GM12801 (cell line): Measurements from ENCODE around the gene WNT7B.

Source experiments
- TF ChIP-seq, protein P1 (sequence below): IDR thresholded peaks from one replicate; pipeline ENCODE4 v1.5.1; 2011; ENCODE audit warnings: control low read depth; ENCODE audit not compliant: insufficient read length; ENCODE audit errors: extremely low read depth

Gene WNT7B

DNA sequence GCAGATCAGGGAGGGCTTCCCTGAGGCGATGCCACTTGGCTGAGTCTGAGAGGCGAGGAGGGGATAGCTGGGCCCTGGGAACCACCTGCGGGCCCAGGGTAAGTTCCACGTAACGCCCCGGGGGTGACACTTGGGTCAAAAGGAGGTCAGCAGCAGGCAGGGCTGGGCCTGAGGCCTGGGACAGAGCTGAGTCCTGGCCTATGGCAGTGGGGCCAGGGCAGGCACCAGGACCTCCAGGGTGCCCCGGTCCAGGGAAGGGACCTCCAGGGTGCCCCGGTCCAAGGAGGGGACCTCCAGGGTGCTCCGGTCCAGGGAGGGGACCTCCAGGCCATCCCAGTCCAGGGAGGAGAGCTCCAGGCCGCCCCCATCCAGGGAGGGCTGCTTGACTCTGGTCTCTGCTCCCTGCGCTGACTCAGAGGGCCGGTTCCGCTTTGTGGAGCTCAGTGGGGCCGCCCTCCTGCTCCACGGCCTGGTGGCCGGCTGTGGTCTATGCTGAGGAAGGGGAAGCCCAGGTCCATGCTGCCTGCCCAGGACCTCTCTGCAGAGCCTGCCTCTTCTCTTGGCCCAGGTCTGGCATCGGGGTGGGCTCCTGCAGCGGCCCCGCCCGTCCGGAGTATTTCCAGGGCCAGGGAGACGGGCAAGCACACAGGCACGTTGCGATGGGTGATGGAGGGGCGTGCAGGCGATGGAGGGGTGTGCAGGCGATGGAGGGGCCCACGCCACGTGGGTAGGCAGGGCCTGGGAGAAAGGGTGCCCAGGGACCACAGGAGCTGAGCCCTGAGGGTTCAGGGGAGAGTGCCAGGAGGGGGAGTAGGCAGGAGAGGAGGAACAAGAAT is 19.5 kb upstream of the WNT7B start:
- TF ChIP-seq, protein P1, sequence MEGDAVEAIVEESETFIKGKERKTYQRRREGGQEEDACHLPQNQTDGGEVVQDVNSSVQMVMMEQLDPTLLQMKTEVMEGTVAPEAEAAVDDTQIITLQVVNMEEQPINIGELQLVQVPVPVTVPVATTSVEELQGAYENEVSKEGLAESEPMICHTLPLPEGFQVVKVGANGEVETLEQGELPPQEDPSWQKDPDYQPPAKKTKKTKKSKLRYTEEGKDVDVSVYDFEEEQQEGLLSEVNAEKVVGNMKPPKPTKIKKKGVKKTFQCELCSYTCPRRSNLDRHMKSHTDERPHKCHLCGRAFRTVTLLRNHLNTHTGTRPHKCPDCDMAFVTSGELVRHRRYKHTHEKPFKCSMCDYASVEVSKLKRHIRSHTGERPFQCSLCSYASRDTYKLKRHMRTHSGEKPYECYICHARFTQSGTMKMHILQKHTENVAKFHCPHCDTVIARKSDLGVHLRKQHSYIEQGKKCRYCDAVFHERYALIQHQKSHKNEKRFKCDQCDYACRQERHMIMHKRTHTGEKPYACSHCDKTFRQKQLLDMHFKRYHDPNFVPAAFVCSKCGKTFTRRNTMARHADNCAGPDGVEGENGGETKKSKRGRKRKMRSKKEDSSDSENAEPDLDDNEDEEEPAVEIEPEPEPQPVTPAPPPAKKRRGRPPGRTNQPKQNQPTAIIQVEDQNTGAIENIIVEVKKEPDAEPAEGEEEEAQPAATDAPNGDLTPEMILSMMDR = no peak

DNA sequence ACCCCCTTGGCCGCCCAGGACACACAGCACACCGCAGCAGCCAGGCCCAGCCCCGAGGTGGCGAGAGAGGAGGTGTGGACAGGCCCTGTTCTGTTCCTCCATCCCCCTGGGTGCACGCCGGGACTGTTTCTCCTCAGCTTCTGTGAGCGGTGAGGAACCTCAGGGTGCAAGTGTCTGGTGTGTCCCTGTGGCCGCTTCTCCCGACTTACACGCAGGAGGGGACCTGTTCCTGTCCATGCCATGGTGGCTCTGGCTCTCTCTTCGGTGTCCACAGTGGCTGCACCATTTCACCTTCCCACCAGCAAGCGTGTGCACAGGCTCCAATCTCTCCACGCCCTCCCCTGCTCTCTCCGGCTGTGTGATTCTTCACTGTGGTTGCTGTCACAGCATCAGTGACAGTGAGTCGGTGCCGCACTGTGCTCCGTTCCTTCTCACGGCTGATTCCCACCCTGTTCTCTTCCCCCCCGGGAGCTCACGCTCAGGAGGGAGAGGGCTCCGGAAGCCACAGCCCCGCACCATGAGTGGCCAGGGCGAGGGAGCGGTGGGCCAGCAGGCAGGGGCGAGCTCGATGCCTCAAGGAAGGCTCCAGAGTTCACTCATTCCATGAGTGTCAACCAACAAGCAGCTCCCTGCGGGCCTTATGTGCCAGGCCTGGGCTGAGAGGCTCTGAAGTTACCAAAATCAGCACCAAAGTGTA is 18.6 kb upstream of the WNT7B start:
- TF ChIP-seq, protein P1 = no peak

DNA sequence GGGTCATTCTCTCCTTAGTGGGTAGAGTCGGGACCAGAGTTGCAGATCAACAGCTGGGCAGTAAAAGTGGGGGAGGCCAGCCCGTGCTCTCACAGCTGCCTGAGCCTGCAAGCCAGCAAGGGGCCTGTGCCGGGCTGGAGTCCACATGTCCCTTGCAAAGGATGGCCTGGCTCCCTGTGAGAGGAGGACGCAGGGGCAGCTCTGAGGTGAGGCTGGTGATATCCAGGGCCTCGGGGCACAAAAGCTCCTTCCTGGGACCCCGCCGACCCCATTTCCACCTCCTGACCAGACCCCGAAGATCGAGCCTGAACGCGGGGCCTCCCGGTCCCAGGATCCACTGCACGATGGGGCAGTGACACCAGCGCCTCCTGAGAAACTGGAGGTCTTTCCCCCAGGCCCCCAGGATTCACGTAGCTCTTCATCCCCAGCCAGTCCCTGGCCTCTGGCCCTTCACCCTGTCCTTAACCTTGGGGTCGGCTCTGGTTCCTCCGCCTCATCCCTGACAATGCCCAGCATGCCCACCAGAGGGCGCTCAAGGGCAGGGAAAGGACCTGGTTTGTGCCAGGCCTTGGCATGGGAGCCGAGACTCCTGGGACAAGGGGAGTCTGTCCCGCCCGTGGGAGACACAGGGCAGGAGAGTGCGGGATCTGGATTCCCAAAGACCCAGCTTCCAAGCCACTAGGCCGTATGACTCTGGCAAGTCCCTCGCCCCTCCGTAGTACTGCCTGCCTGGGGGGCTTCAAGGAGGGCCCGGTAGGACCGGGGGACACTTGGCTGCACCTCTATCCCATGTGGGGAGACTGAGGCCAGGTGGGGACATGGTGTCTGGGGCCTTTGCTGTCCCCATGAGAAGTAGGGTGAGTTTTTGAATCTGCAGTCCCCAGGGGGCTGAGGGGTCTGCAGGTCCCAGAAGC is 17.8 kb upstream of the WNT7B start:
- TF ChIP-seq, protein P1 = peak; percentile 73

DNA sequence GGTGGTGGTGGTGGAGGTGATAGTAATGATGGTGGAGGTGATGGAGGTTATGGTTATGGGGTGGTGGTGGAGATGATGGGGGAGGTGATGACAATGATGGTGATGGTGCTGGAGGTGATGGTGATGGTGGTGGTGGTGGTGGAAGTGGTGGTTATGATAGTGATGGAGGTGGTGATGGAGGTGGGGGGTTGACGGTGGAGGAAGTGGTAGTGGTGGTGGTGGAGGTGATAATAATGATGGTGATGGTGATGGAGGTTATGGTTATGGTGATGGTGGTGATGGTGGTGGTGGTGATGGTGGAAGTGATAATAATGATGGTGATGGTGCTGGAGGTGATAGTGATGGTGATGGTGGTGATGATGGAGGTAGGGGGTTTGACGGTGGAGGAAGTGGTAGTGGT is 16.9 kb upstream of the WNT7B start:
- TF ChIP-seq, protein P1 = no peak

DNA sequence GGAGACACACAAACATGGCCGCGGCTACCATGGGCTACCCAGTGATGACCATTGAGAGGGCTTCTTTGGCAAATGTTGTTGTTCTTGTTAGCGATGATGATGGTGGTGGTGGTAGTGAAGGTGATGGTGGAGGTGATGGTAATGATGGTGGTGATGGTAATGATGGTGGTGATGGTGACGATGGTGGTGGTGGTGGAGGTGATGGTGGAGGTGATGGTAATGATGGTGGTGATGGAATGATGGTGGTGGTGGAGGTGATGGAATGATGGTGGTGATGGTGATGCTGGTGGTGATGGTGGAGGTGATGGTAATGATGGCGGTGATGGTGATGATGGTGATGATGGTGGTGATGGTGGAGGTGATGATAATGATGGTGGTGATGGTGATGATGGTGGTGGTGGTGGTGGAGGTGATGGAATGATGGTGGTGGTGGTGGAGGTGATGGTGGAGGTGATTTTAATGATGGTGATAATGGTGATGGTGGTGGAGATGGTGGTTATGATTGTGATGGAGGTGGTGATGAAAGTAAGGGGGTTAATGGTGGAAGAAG is 16.3 kb upstream of the WNT7B start:
- TF ChIP-seq, protein P1 = no peak

DNA sequence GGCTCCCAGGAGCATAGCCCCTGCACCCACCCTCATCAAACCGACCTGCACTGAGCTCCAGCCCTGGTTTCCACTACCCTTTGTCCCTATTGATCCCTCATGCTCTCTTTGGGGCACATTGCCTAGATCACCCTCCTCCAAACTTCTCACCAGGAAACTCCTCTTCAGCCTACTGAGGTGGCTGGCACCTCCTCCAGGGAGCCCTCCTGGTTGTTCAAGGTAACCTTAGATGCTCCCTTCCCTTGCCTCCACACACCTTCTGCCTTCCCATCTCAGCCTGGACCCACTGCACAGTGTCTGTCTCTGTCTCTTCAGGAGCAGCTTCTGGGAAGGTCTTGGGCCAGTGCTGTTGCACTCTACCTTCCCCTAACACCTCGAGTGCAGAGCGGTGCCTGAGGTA is 15.8 kb upstream of the WNT7B start:
- TF ChIP-seq, protein P1 = no peak
